GM18909 (cell line): Measurements from ENCODE around the gene CBX5.
"Not testable (repeated sequence)": the region's sequence is repeated elsewhere in the genome, so short reads cannot be mapped to it uniquely, and the experiment has no call there.

Source experiments
- ATAC-seq: cut with Tn5 transposase; IDR thresholded peaks from one replicate; pipeline ENCODE4 v1.9.1; 2021; ENCODE audit warnings: mild to moderate bottlenecking; ENCODE audit not compliant: unreplicated experiment, poor library complexity

Gene CBX5

DNA sequence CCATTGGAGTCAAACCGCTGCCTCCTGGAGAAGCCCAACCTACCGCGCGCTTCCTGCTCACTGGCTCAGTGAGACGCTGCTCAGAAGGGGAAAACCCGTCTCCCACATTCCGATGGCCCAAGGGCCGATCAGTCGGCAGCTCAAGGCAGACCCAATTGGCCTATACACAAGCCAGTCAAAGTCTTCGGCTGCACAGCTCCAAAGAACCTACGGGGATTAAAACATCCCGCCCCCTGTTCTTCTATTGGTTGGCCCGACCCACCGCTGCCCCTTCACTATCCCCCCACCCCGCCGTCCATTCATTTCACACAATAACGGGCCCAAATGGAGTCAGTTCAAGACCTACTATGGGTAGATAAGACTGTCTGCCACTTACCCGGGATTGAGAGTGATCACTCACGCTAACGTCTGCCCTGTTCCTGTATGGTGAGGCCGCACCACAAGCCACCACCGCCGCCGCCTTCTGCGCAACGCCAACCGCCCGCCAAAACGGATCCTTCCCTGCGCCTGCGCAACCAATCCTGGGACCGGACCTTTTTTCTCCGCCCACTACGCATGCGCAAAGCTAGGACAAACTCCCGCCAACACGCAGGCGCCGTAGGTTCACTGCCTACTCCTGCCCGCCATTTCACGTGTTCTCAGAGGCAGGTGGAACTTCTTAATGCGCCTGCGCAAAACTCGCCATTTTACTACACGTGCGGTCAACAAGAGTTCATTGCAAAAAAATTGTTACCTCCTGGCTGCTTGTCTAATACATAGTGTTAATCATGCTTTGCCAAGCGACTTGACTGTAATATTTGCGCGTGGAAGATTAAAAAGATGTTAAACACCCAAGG lies at the start of gene CBX5:
CBX5 (minus strand) TSS at position 491 of the 836 bp plus-strand sequence. CDS start 22,472 bp downstream, outside the sequence.
- peak; percentile 74 for ATAC-seq

DNA sequence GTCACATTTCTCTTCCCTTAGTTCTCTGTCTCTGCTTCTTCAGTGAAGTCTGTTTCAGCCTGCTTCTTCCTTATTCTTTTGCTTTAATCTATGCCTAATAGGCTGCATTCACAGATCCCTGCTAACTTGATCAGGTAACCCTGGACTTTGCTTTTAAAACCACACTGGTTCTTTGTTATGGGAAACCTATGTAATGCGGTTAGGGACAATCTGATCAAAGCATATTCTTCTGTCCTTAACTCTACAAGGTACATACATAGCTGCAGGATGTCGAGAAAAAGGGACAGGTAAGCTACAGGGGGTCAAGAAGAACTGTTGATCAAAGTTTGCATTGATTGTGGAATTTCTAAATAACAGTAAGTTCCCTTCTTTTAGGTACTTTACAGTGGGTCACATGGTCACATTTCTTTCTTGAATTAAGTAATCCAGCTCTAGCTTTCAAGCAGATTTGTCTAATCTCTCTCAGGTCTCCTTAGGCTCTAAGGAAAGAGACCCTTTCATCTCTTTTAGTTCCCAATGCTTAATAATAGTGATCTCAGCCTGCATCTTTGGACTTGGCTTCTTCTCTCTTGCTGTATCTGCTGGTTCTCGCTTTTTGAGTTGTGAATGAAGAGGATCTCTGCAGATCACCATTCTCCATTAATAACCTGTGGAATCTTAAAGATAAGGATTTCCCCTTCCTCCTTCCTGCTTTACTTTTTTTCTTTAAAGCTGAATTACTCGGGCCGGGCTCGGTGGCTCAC lies 48.8 kb upstream of the CBX5 start:
- no peak for ATAC-seq

DNA sequence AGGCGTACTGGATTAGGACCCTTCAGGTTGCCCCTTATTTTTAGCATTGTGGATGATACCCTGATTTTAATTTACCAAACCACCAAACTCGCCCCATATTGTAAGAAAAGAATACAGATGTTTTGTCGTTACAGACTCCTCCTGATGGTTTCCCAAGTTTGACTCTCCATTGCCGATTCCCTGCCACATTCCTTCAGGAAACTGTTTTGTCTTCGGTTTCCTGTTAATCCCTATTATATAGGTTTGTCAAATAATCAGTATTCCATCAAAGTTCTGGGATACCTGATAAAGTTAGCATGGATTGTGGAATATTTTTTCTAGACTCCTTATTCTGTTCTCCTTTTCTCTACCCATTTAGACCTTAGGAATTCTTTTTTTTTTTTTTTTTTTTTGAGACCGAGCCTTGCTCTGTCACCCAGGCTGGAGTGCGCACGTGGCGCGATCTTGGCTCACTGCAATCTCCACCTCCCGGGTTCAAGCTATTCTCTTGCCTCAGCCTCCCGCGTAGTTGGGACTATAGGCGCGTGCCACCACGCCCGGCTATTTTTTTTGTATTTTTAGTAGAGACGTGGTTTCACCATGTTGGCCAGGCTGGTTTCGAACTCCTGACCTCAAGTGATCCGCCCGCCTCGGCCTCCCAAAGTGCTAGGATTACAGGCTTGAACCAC lies 45.7 kb upstream of the CBX5 start:
- not testable (repeated sequence) for ATAC-seq

GRCh38 chr12:54324617-54325441 lies 44.9 kb upstream of the CBX5 start, which contains the start of gene COPZ1:
TSS of gene COPZ1 (plus strand) at chr12:54325131. CDS start at chr12:54325164, 33 bp downstream.
- ATAC-seq = peak; percentile 99

DNA sequence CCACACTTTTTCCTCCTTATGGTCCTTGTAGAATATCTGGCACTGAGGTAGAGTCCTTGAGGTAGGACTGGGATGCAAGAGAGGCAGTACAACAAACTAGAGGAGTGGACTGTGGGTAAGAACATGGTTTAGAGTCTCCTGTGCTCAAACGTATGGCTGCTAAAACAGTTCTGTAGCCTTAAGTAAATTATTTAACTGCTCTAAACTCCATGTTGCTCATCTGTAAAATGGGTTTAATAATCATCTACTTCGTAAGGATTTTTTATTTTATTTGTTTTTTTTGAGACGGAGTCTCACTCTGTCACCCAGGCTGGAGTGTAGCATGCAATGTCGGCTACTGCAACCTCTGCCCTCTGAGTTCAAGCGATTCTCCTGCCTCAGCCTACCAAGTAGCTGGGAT lies 41.4 kb upstream of the CBX5 start:
- ATAC-seq = no peak

DNA sequence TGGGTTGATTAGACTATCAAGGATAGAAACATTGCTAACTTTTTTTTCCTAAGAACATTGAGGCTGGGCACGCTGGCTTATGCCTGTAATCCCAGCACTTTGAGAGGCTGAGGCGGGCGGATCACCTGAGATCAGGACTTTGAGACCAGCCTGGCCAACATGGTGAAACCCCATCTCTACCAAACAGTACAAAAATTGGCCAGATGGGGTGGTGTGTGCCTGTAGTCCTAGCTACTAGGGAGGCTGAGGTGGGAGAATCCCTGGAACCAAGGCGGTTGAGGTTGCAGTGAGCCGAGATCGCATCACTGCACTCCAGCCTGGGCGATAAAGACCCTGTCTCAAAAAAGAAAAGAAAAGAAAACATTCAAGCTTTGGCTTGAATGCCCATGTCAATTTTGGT lies 32.4 kb upstream of the CBX5 start:
- not testable (repeated sequence) for ATAC-seq

DNA sequence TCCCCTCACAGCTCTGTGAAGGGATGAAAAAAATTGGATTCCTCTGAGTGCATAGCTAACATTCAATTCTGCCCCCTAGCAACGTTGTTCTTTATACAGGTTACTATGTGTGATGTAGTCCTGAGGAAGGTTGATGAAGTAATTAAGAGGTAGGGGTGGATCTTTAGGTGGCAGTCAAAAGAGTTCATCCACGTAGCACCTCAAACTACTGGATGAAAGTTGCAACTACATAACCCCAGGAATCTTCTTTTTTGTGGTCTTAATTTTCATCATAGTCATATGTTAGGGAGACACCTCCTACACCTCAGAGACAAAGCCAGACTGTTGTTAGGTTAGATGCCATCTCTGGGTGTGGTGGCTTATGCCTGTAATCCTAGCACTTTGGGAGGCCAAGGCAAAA lies 31.1 kb upstream of the CBX5 start:
- no peak for ATAC-seq

DNA sequence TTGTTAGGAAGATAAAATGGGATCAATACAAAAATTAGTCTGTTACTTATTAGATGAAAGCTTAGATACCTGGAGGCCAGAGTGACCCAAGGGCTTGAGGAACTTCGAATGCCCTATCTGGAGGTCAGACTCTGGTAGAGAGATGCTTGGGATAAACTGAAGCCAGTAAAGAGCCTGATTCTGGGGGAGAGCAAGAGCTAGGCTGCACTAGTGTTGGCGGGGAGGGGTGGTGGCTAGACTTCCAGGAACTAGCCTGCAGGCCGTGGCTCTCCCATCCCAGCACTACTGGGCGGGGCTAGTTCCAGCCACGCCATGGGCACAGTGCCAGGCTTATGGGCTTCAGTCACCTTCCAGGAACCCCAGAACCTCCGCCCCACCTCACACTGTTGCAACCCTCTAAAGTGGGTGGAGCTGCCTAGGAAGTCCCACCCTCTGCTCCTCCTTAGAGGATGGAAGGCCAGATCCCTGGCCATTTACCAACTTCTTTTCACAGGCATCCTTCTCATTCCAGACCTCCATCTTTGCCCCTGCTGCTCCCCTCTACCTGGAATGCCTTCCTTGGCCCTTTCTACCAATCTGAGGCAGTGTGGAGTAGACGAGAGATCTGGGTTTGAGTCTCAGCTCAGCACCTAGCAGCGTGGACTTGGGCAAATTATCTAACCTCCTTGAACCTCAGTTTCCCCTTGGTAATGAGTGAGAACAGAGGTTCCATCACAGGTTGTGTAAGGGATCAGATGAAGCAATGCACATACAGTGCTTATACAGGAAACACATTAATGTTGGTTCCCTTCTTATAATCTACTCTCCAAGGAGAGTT lies 27.2 kb upstream of the CBX5 start:
- ATAC-seq = no peak

DNA sequence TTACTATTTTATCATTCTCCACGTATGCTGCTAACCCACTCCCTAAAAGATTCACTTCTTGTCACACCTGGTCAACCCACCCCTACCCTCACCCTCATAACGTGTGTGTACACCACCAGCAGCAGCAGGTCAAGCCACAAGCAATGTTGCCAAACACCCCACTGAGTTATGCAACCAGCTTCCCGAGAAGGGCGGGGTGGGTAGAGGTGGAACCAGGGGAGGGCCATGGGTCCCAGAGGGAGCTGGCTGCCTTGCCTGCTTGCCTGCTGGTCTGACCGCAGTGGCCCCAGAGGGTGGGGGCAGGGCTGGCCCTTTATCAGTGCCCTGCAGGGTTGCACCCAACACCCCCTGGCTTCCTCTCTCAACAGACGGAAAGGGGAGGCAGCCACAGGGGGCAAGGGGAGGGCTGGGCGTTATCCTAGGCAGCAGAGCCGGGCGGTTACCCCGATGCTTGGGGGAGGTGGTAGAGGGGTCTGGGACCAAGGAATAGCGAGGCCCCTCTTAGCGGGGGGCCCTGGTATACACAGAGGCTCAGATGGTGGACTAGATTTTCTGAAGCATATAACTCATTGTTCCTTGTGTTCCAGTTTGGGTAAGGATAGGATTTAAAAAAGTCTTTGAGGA lies 24.4 kb upstream of the CBX5 start:
- ATAC-seq = no peak

DNA sequence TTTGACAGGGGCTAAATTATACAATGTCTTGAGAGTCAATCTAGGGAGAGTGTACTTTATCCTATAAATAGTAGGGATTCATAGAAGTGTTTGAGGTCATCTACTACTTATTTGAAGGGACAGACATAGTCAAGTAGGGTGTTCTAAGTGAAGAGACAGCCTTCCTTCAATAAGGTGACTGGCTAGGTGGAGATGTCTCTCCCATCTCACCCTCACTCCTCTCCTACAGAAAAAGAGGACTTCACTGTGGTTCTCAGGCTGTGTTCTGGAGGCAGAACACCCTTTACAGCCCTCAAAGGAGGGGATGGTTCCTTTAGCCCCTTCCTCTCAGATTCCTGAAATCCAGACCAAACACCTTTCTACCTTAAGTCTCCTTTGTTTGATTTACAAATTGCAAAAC lies 23.7 kb upstream of the CBX5 start:
- ATAC-seq = no peak

DNA sequence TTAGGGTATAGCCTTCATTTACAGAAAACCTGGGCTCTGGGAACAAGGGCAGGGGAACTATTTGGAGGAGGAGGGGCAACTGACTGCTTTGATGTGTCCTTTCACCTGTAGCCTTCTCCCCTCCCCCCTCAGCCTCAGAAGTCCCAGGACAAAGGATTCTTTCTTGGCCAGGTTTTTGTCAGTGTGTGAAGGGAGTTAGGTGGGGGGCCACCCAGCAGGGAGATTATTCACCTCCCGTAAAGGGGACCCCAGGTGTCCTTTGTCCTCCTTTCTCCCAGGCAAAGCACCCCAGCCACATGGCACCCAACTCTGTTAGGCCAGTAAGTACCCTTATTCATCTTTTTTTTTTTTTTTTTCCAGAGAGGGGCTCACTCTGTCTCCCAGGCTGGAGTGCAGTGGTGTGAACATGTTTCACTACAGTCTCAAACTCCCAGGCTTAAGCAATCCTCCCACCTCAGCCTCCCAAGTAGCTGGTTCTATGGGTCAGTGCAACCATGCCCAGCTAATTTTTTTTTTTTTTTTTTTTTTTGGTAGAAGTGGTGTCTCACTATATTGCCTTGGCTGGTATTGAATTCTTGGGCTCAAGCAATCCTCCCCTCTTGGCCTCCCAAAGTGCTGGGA lies 21.6 kb upstream of the CBX5 start:
- ATAC-seq = no peak

GRCh38 chr12:54300732-54301427 lies 21.0 kb upstream of the CBX5 start, which contains the start of gene NFE2:
TSS of gene NFE2 (minus strand) at chr12:54301015. CDS start at chr12:54295248, 5,767 bp downstream.
- ATAC-seq = no peak

DNA sequence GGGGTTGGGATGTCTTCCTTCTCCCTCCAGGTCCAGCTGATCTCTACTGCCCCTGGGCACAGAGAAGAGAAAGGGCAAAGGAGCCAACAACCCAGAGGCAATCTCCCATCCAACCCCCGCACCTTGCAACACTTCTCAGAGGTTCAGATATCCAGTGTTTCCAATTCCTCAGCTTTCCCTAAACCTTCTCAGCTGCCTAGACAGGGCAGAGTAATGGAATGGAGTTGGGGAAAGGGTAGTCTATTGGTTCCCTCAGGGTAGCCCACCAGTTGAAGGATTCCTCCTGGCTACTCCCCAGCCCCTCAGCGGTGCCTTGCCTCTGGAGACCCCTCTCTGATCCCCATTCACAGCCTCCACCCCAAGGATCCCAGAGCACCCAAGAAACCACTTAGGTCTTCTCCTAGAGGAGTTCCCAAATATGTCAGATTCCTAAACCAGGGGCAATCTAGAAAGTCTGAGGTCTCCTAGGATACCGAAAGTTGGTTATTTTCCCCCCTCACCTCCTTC lies 20.4 kb upstream of the CBX5 start:
- ATAC-seq = no peak

DNA sequence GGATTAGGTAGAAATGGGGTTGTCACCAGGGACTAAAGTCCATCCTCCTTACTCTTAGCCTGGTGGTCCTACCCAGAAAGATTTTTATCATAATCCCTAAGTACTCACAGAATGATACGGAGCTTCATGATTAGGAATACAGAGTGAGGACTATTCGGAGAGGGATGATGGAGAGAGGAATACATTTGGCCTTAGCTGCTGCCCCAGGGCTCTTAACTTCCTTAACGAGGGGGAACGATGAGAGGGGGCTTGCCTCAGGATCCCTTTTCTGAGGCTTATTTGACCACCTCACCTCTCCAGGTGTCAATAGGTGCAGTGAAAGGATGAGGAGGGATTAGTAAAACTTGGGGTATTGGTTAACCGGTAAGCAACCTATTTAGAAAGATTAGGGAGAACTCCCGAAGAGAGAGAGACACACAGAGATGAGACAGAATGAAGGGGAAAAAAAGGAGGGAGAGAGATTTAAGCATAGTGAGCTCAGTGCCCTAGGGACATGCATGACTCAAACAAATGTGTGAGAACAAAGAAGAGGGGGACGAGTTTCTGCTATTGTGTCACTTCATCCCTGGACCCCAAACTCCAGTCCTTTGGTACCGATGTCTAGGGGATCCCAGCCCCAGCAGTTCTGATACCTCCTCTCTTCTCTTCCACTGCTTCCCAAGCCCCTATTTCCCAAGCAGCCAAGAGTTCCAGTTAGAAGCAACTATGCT lies 19.7 kb upstream of the CBX5 start:
- no peak for ATAC-seq

- no peak for ATAC-seq
Observed at GRCh38 chr12:54298904-54299303, 19.0 kb upstream of the CBX5 start.

- ATAC-seq = no peak
Observed at GRCh38 chr12:54296393-54297099, 16.6 kb upstream of the CBX5 start.
